CD4-positive, alpha-beta T cell (primary cell): ENCODE results near the gene RDH5. TPM values are rescaled to one million over a fixed set of nuclear protein-coding genes. Genes with fewer than 3 reads are reported as not detected.

ENCODE experiments used
- ATAC-seq: fragments of 200-7000 bp; cut with Tn5 transposase; one replicate; pipeline ENCODE4 v1.10.0; 2022; ENCODE audit warnings: mild to moderate bottlenecking; ENCODE audit not compliant: poor library complexity
- CTCF ChIA-PET: fragments of 350-600 bp; sonication (Branson Sonifier 250); formaldehyde crosslinking; loops from one replicate; lab custom pipeline; 2021; ENCODE audit warnings: antibody characterized with exemption, inconsistent platforms; lab: Charles Lee
- POLR2A ChIA-PET: fragments of 350-600 bp; sonication (Branson Sonifier 250); formaldehyde crosslinking; loops from one replicate; lab custom pipeline; 2021; ENCODE audit warnings: antibody characterized with exemption, inconsistent platforms; lab: Charles Lee
- DNase-seq, 14 experiments: peaks; one replicate each; pipeline ENCODE4 v3.0.0-alpha.2; 2013 to 2020; ENCODE audit warnings: mixed read lengths in 2 of 14
- H3K27ac ChIP-seq, 2 donors: one replicate each; pipeline versions ENCODE4 v1.5.1 to v1.7.0; 2013; ENCODE audit warnings: low read length in 2 of 2, low read depth in 1 of 2, mild to moderate bottlenecking in 1 of 2
- H3K27me3 ChIP-seq, 2 experiments: 1 replicate in 1 of 2; 2 replicates in 1 of 2; pipeline versions ENCODE4 v1.6.1 to v1.7.0; 2013; ENCODE audit warnings: low read length in 2 of 2, control low read depth in 1 of 2, mild to moderate bottlenecking in 1 of 2, moderate library complexity in 1 of 2; ENCODE audit not compliant: insufficient read depth in 2 of 2, control insufficient read depth in 1 of 2
- H3K36me3 ChIP-seq: one replicate; pipeline ENCODE4 v1.6.1; 2013; ENCODE audit warnings: low read length, control low read depth; ENCODE audit not compliant: insufficient read depth
- H3K4me1 ChIP-seq: one replicate; pipeline ENCODE4 v1.6.1; 2013; ENCODE audit warnings: low read length, control low read depth; ENCODE audit not compliant: insufficient read depth
- H3K4me3 ChIP-seq: one replicate; pipeline ENCODE4 v1.5.1; 2013; ENCODE audit warnings: mild to moderate bottlenecking, low read length, moderate library complexity
- H3K9me3 ChIP-seq, 2 experiments: 1 replicate in 1 of 2; 2 replicates in 1 of 2; pipeline versions ENCODE4 v1.6.1 to v1.7.0; 2013; ENCODE audit warnings: low read length in 2 of 2, mild to moderate bottlenecking in 2 of 2, control low read depth in 1 of 2, moderate library complexity in 1 of 2; ENCODE audit not compliant: control insufficient read depth in 1 of 2, insufficient read depth in 1 of 2
- H3K27ac Mint-ChIP-seq: one replicate; pipeline ENCODE4 v1.8.0; 2020; ENCODE audit warnings: mixed read lengths
- H3K27me3 Mint-ChIP-seq: one replicate; pipeline ENCODE4 v1.8.0; 2021; ENCODE audit warnings: mixed read lengths
- H3K36me3 Mint-ChIP-seq: one replicate; pipeline ENCODE4 v1.8.0; 2021; ENCODE audit warnings: low read depth, mixed read lengths
- H3K4me1 Mint-ChIP-seq: one replicate; pipeline ENCODE4 v1.8.0; 2021; ENCODE audit warnings: low read depth, mixed read lengths
- H3K4me3 Mint-ChIP-seq: one replicate; pipeline ENCODE4 v1.8.0; 2020; ENCODE audit warnings: mild to moderate bottlenecking, mixed read lengths
- H3K9me3 Mint-ChIP-seq: one replicate; pipeline ENCODE4 v1.8.0; 2020; ENCODE audit warnings: mixed read lengths
- intact Hi-C, 2 experiments: fragments of 100-400 bp; cut with DNase I in 1 of 2; cut with micrococcal nuclease in 1 of 2; formaldehyde crosslinking; loops; one replicate each; pipeline versions ENCODE4 v1.15.1 to v1.9.0; 2023 to 2025; cut with DNase I, micrococcal nuclease
- total RNA-seq, 174 experiments: library from RNA in 2 of 174; stranded (reverse) in 2 of 174; gene quantifications; one replicate each; pipeline ENCODE4 v1.2.3 and lab custom pipeline; 2021 to 2026
- TF ChIP-seq, protein P1 (sequence below): fragments of 200-600 bp; IDR thresholded peaks from one replicate; pipeline ENCODE4 v1.8.0; 2022; ENCODE audit warnings: antibody characterized with exemption, mild to moderate bottlenecking

RDH5 gene
- total RNA-seq, 2 experiments from 2014 or later = 8.8 TPM

DNA sequence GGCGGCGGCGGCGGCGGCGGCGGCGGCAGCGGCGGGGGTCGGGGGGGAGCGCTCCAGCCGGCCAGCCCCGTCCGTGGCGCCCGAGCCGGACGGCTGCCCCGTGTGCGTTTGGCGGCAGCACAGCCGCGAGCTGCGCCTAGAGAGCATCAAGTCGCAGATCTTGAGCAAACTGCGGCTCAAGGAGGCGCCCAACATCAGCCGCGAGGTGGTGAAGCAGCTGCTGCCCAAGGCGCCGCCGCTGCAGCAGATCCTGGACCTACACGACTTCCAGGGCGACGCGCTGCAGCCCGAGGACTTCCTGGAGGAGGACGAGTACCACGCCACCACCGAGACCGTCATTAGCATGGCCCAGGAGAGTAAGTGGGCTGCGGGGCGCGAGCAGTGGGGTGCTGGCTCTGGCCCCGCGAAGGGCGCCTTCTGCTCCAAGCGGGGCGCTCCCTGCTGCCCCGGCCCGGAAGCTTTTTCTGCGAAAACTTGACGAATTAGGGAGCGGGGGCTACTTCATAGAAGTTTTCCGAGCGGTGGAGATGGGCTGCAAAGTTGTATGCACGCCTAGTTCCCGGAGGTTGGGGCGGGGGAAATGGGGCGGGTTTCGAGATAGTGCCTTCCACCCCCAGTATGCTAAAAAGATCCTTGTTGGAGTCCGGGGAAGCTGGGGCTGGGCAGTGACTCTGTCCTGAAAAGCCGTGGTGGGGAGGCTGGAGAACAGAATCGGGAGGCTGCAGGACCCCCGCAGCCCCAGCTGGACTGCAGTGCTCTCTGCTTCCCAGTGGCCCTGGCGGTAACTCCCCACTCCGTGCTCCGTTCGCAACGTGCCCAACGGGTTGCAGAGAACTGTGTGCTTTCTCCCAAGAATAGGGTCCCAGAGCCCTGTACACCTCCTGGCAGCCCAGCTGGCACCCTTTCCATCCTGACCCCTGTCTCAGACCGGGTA, 23.5 kb downstream of the RDH5 start:
- CTCF ChIA-PET = interaction anchor here (0.8 to 1.5 kb wide), 5 partner anchors 14 to 183 kb away, joined by 3 to 8 read pairs (median 3); partner anchors contain the start of genes ORMDL2 and SARNP

DNA sequence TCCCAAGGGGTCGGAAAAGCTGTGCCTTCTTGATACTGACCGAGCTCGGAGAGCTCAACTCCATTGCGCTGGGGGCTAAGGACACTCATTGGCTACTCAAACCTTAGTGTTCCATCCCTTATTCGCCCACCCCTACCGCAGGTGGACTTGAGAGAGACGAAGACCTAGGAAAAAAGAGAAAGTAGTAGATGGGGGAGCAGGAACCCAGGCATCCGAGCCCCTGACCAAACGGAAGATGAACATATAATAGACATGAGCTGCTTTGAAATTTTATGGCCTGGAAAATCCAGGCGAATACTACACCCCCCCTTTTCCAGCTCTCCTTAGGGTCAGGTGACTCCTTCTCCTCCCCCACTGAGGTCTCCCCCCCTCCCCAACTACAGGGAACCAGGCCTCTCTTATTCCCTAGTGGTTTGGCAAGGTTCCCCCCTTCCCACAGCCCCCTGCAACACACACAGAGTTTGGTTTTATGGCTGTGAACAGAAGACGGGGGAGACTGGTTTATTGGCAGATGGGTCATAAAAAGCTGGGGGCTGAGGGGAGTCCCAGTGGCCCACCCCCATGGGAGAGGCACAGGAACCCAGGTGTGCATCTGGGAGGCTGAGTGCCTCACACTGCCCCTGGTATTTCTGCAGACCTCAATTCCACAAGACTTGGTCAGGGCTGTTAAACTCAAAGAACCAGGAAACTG, 24.3 kb downstream of the RDH5 start:
- H3K27me3 Mint-ChIP-seq = no peaks in the 10 kb centered on the region
- H3K36me3 Mint-ChIP-seq = peaks cover 16% of the 10 kb centered on the region
- H3K27me3 ChIP-seq = no peaks in the 10 kb centered on the region
- peak overlapping the region; percentile 85 for H3K27ac Mint-ChIP-seq
- H3K4me1 Mint-ChIP-seq = peaks cover 45% of the 10 kb centered on the region
- DNase-seq = peak in 1 of 14 experiments; percentile 17
- CTCF ChIA-PET = interaction anchor here (0.8 to 1.5 kb wide), 5 partner anchors 14 to 182 kb away, joined by 3 to 8 read pairs (median 3); partner anchors contain the start of genes ORMDL2 and SARNP
- no peaks in the 10 kb centered on the region for H3K9me3 Mint-ChIP-seq
- no peak for ATAC-seq
- peak overlapping the region in 1 of 2 donors; percentile 13 for H3K27ac ChIP-seq
- intact Hi-C loops = loop anchor here in 1 of 2 experiments (5.0 to 10.0 kb wide), 6 partner anchors 73 to 720 kb away; partner anchors contain the start of genes ESYT1, ORMDL2, RPS26 and SARNP
- POLR2A ChIA-PET = interaction anchor here (0.8 to 3.9 kb wide), 14 partner anchors 10 to 477 kb away, joined by 3 to 31 read pairs (median 4); partner anchors contain the start of genes DNAJC14, ORMDL2, RNF41 and SARNP
- TF ChIP-seq, protein P1, sequence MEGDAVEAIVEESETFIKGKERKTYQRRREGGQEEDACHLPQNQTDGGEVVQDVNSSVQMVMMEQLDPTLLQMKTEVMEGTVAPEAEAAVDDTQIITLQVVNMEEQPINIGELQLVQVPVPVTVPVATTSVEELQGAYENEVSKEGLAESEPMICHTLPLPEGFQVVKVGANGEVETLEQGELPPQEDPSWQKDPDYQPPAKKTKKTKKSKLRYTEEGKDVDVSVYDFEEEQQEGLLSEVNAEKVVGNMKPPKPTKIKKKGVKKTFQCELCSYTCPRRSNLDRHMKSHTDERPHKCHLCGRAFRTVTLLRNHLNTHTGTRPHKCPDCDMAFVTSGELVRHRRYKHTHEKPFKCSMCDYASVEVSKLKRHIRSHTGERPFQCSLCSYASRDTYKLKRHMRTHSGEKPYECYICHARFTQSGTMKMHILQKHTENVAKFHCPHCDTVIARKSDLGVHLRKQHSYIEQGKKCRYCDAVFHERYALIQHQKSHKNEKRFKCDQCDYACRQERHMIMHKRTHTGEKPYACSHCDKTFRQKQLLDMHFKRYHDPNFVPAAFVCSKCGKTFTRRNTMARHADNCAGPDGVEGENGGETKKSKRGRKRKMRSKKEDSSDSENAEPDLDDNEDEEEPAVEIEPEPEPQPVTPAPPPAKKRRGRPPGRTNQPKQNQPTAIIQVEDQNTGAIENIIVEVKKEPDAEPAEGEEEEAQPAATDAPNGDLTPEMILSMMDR = no peak
- H3K4me1 ChIP-seq = peaks cover 35% of the 10 kb centered on the region
- H3K36me3 ChIP-seq = peaks cover 4% of the 10 kb centered on the region
- peak overlapping the region; percentile 95 for H3K4me3 Mint-ChIP-seq
- peak overlapping the region; percentile 89 for H3K4me3 ChIP-seq
- no peaks in the 10 kb centered on the region for H3K9me3 ChIP-seq

More for the DNA sequence above, 23.5 kb downstream of the RDH5 start:
- ATAC-seq = peak; percentile 40
- Mint-ChIP-seq H3K36me3 (peaks cover 8% of the 10 kb centered on the region), H3K4me3 (peak overlapping the region; percentile 95), H3K27me3 (no peaks in the 10 kb centered on the region), H3K27ac (peak overlapping the region; percentile 85), H3K4me1 (peaks cover 49% of the 10 kb centered on the region), H3K9me3 (no peaks in the 10 kb centered on the region)
- peak in 12 of 14 experiments; percentile 25 to 81 (median 49) for DNase-seq
- peaks cover 35% of the 10 kb centered on the region for H3K4me1 ChIP-seq
- TF ChIP-seq, protein P1 = no peak
- no peaks in the 10 kb centered on the region for H3K9me3 ChIP-seq
- no peaks in the 10 kb centered on the region for H3K27me3 ChIP-seq
- H3K27ac ChIP-seq = no peak overlapping the region
- peak overlapping the region; percentile 89 for H3K4me3 ChIP-seq
- H3K36me3 ChIP-seq = no peaks in the 10 kb centered on the region
- intact Hi-C loops = loop anchor here in 1 of 2 experiments (2.0 to 10.0 kb wide), 7 partner anchors 53 to 721 kb away; partner anchors contain the start of genes ESYT1, ORMDL2, RPS26 and SARNP
- POLR2A ChIA-PET = interaction anchor here (0.5 to 3.9 kb wide), 15 partner anchors 11 to 478 kb away, joined by 3 to 31 read pairs (median 4); partner anchors contain the start of genes DNAJC14, ORMDL2, RNF41 and SARNP
